Progenitor cell of endocrine pancreas (in vitro differentiated cells): ENCODE measurements around the gene FAR2. TPM values are rescaled to one million over a fixed set of nuclear protein-coding genes. Genes with fewer than 3 reads are reported as not detected.

Source experiments
- DNase-seq: peaks from one replicate; pipeline ENCODE4 v3.0.0; 2021; ENCODE audit warnings: low spot score; ENCODE audit not compliant: unreplicated experiment
- H3K27ac Mint-ChIP-seq: 2 replicates; pipeline ENCODE4 v1.8.0; 2021; ENCODE audit warnings: mild to moderate bottlenecking, moderate library complexity, mixed read lengths
- H3K27me3 Mint-ChIP-seq: 2 replicates; pipeline ENCODE4 v1.8.0; 2021; ENCODE audit warnings: mixed read lengths
- H3K36me3 Mint-ChIP-seq: 2 replicates; pipeline ENCODE4 v1.8.0; 2022; ENCODE audit warnings: mixed read lengths; ENCODE audit not compliant: insufficient read depth
- H3K4me1 Mint-ChIP-seq: 2 replicates; pipeline ENCODE4 v1.8.0; 2021; ENCODE audit warnings: low read depth, mixed read lengths
- H3K4me3 Mint-ChIP-seq: 2 replicates; pipeline ENCODE4 v1.8.0; 2021; ENCODE audit warnings: low read depth, mild to moderate bottlenecking, moderate library complexity, mixed read lengths
- H3K9me3 Mint-ChIP-seq: 2 replicates; pipeline ENCODE4 v1.8.0; 2021; ENCODE audit warnings: low read depth, mixed read lengths
- CTCF ChIP-seq: fragments of 200-600 bp; sonication (generic); IDR thresholded peaks from one replicate; pipeline ENCODE4 v1.5.0; 2021; ENCODE audit warnings: antibody characterized with exemption, mild to moderate bottlenecking; ENCODE audit not compliant: unreplicated experiment
- total RNA-seq: library from RNA; stranded (reverse); gene quantifications from 2 replicates; pipeline ENCODE4 v1.2.1, GENCODE V29; 2021

Gene FAR2
- total RNA-seq, 1 donor from 2014 or later = 4.8 TPM

- no peak for TF ChIP-seq CTCF
Observed at GRCh38 chr12:29187756-29188155, 38.7 kb downstream of the FAR2 start.

GRCh38 chr12:29191267-29191850, 42.3 kb downstream of the FAR2 start:
- no peak overlapping the region for H3K4me3 Mint-ChIP-seq

More at GRCh38 chr12:29187756-29188155, 38.7 kb downstream of the FAR2 start:
- no peak for DNase-seq
- Mint-ChIP-seq H3K4me1 (peaks cover 2% of the 10 kb centered on the region), H3K9me3 (peaks cover 2% of the 10 kb centered on the region), H3K27ac (no peak overlapping the region), H3K4me3 (no peak overlapping the region), H3K36me3 (no peaks in the 10 kb centered on the region), H3K27me3 (peaks cover 24% of the 10 kb centered on the region)

GRCh38 chr12:29198901-29199300, 49.8 kb downstream of the FAR2 start:
- H3K36me3 Mint-ChIP-seq = no peaks in the 10 kb centered on the region
- no peak for DNase-seq
- peaks cover 67% of the 10 kb centered on the region for H3K27me3 Mint-ChIP-seq
- H3K9me3 Mint-ChIP-seq = peaks cover 8% of the 10 kb centered on the region
- no peak for TF ChIP-seq CTCF
- H3K4me3 Mint-ChIP-seq = no peak overlapping the region
- no peak overlapping the region for H3K27ac Mint-ChIP-seq
- H3K4me1 Mint-ChIP-seq = peaks cover 8% of the 10 kb centered on the region

More at GRCh38 chr12:29191267-29191850, 42.3 kb downstream of the FAR2 start:
- Mint-ChIP-seq H3K27me3 (peaks cover 54% of the 10 kb centered on the region), H3K36me3 (no peaks in the 10 kb centered on the region), H3K4me1 (peaks cover 2% of the 10 kb centered on the region), H3K9me3 (no peaks in the 10 kb centered on the region), H3K27ac (no peak overlapping the region)
- no peak for DNase-seq
- TF ChIP-seq CTCF = no peak

GRCh38 chr12:29200586-29200985, 51.5 kb downstream of the FAR2 start:
- peaks cover 8% of the 10 kb centered on the region for H3K9me3 Mint-ChIP-seq
- H3K4me1 Mint-ChIP-seq = peaks cover 8% of the 10 kb centered on the region
- DNase-seq = no peak
- no peak overlapping the region for H3K27ac Mint-ChIP-seq
- TF ChIP-seq CTCF = no peak
- H3K4me3 Mint-ChIP-seq = no peak overlapping the region
- H3K36me3 Mint-ChIP-seq = no peaks in the 10 kb centered on the region
- H3K27me3 Mint-ChIP-seq = peaks cover 68% of the 10 kb centered on the region

DNA sequence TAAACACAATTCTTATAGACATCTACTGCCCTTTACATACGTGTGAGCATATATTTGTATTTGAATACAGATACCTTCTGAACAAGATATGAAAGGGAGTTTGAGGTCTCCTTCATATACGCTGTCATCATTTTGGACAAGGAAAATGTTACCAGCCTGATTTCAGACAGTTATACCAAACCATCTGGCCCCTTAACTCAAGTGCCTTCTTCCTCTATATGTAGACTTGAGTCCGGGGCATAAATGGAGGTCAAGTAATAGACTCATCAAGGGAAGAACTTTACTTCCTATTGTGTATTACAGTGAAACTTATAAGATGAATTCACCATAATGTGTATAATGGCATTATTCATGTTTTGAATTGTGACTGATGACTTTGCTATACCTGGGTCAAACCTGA, 52.2 kb downstream of the FAR2 start:
- Mint-ChIP-seq H3K27ac (no peak overlapping the region), H3K9me3 (peaks cover 8% of the 10 kb centered on the region), H3K4me1 (peaks cover 8% of the 10 kb centered on the region), H3K27me3 (peaks cover 68% of the 10 kb centered on the region), H3K4me3 (no peak overlapping the region), H3K36me3 (no peaks in the 10 kb centered on the region)
- TF ChIP-seq CTCF = no peak
- DNase-seq = no peak
